Stimulated activated CD8-positive, alpha-beta memory T cell treated with anti-CD3 and anti-CD28 coated beads, Interleukin-15, amount 100 ng/mL, for 1 hour (primary cell): ENCODE measurements around the gene OR13C4.
"Not testable (repeated sequence)": the region's sequence is repeated elsewhere in the genome, so short reads cannot be mapped to it uniquely, and the experiment has no call there.

Experiments
- DNase-seq: peaks from one replicate; pipeline ENCODE4 v3.0.0-alpha.2; 2020; ENCODE audit warnings: low read depth

OR13C4 gene

GRCh38 chr9:104527109-104527508 lies at the start of gene OR13C4:
TSS of gene OR13C4 (minus strand) at chr9:104527209. CDS start at chr9:104527209, 0 bp downstream.
- no peak for DNase-seq

GRCh38 chr9:104575456-104575855 lies 48.4 kb upstream of the OR13C4 start:
- no peak for DNase-seq

- DNase-seq: no peak
Observed at GRCh38 chr9:104572612-104573011, 45.6 kb upstream of the OR13C4 start.

- DNase-seq: no peak
Observed at GRCh38 chr9:104568868-104569267, 41.9 kb upstream of the OR13C4 start, which contains the start of gene OR13C8. TSS of gene OR13C8 (plus strand) at chr9:104569168. CDS start at chr9:104569168, 0 bp downstream.

- DNase-seq: no peak
Observed at GRCh38 chr9:104564358-104564757, 37.3 kb upstream of the OR13C4 start.

GRCh38 chr9:104556830-104557634 lies 30.0 kb upstream of the OR13C4 start:
- no peak for DNase-seq

GRCh38 chr9:104555521-104555920 lies 28.5 kb upstream of the OR13C4 start:
- no peak for DNase-seq

- DNase-seq: no peak
Observed at GRCh38 chr9:104553261-104553660, 26.3 kb upstream of the OR13C4 start.

GRCh38 chr9:104544644-104545043 lies 17.6 kb upstream of the OR13C4 start:
- no peak for DNase-seq

- DNase-seq: no peak
Observed at GRCh38 chr9:104539275-104539674, 12.3 kb upstream of the OR13C4 start.

GRCh38 chr9:104536756-104537155 lies 9.7 kb upstream of the OR13C4 start, which contains the start of gene OR13C3:
TSS of gene OR13C3 (minus strand) at chr9:104536856. CDS start at chr9:104536723, 133 bp downstream.
- no peak for DNase-seq

GRCh38 chr9:104520241-104520640 lies 6.8 kb downstream of the OR13C4 start:
- DNase-seq: not testable (repeated sequence)

- DNase-seq: no peak
Observed at GRCh38 chr9:104514901-104515300, 12.1 kb downstream of the OR13C4 start.

- DNase-seq: no peak
Observed at GRCh38 chr9:104506565-104506964, 20.4 kb downstream of the OR13C4 start.

- DNase-seq: no peak
Observed at GRCh38 chr9:104503963-104504362, 23.0 kb downstream of the OR13C4 start, which contains the start of gene OR13F1. TSS of gene OR13F1 (plus strand) at chr9:104504263. CDS start at chr9:104504263, 0 bp downstream.

GRCh38 chr9:104503440-104503839 lies 23.6 kb downstream of the OR13C4 start:
- DNase-seq: no peak

GRCh38 chr9:104494808-104495207 lies 32.2 kb downstream of the OR13C4 start:
- no peak for DNase-seq

- DNase-seq: no peak
Observed at GRCh38 chr9:104485014-104485413, 42.0 kb downstream of the OR13C4 start.

GRCh38 chr9:104482921-104483570 lies 44.0 kb downstream of the OR13C4 start:
- DNase-seq: no peak
